Endothelial cell of umbilical vein (primary cell): ENCODE results near the gene CUZD1. TPM values are rescaled to one million over a fixed set of nuclear protein-coding genes. Genes with fewer than 3 reads are reported as not detected.

Source experiments
- BruUV-seq: library from RNA; stranded (reverse); fragments of 400-500 nt; replicated peaks from 2 replicates; lab custom pipeline; 2021; lab: Mats Ljungman, UMichigan
- CTCF ChIA-PET: fragments of 300-600, 350-600 bp; sonication (Branson Sonifier 250); formaldehyde crosslinking; loops from one replicate; lab custom pipeline; 2021; ENCODE audit warnings: antibody characterized with exemption, inconsistent platforms; lab: Charles Lee
- POLR2A ChIA-PET: fragments of 300-600, 350-600 bp; sonication (Branson Sonifier 250); formaldehyde crosslinking; loops from one replicate; lab custom pipeline; 2021; ENCODE audit warnings: antibody characterized with exemption, inconsistent platforms; lab: Charles Lee
- DNase-seq: peaks from one replicate; pipeline ENCODE4 v3.0.0-alpha.2; 2011; ENCODE audit warnings: low read depth, low spot score
- FAIRE-seq: peaks from 2 replicates; lab custom pipeline; 2011; peaks lifted over from hg19 to GRCh38; lab: Jason Lieb, UNC
- H2AFZ ChIP-seq: 2 replicates; pipeline ENCODE4 v1.6.0; 2012; ENCODE audit warnings: low read depth, low read length, control low read depth, inconsistent platforms
- H3K27ac ChIP-seq: 2 replicates; pipeline ENCODE4 v1.5.1; 2011; ENCODE audit warnings: low read depth, mild to moderate bottlenecking, control low read depth, low read length, moderate library complexity; ENCODE audit not compliant: insufficient read depth
- H3K27me3 ChIP-seq, 2 experiments: 2 replicates each; pipeline versions ENCODE4 v1.6.0 to v1.6.1; 2011; ENCODE audit warnings: low read length in 2 of 2, mixed read lengths in 1 of 2; ENCODE audit not compliant: control insufficient read depth in 2 of 2, insufficient read depth in 2 of 2
- H3K36me3 ChIP-seq, 2 experiments: 2 replicates in 1 of 2; 3 replicates in 1 of 2; pipeline ENCODE4 v1.5.1; 2011; ENCODE audit warnings: low read length in 2 of 2, mild to moderate bottlenecking in 1 of 2, moderate library complexity in 1 of 2; ENCODE audit not compliant: control insufficient read depth in 2 of 2, insufficient read depth in 2 of 2; ENCODE audit errors: extremely low read depth in 1 of 2
- H3K4me1 ChIP-seq: 3 replicates; pipeline ENCODE4 v1.5.1; 2011; ENCODE audit warnings: mild to moderate bottlenecking, low read length; ENCODE audit not compliant: control insufficient read depth, insufficient read depth; ENCODE audit errors: extremely low read depth
- H3K4me2 ChIP-seq: 2 replicates; pipeline ENCODE4 v1.6.1; 2011; ENCODE audit warnings: low read length, control low read depth, mixed read lengths; ENCODE audit not compliant: insufficient read depth
- H3K4me3 ChIP-seq, 3 experiments: fragments of 200-600 bp in 1 of 3; sonication (generic), shearing (Covaris generic) in 1 of 3; replicated peaks in 1 of 3; 2 replicates each; pipeline ENCODE4 v1.5.1; 2011 to 2016; ENCODE audit warnings: control low read depth in 3 of 3, low read length in 3 of 3, mild to moderate bottlenecking in 2 of 3, inconsistent platforms in 1 of 3, low read depth in 1 of 3, moderate library complexity in 1 of 3; ENCODE audit not compliant: insufficient read depth in 1 of 3
- H3K79me2 ChIP-seq: 2 replicates; pipeline ENCODE4 v1.6.0; 2012; ENCODE audit warnings: low read length, inconsistent platforms; ENCODE audit not compliant: control insufficient read depth, insufficient read depth
- H3K9ac ChIP-seq: replicated peaks from 2 replicates; pipeline ENCODE3; 2011; ENCODE audit warnings: low read length, control low read depth; ENCODE audit not compliant: insufficient read depth; ENCODE audit errors: extremely low read depth
- H3K9me1 ChIP-seq: replicated peaks from 3 replicates; pipeline ENCODE4 v1.6.0; 2011; ENCODE audit warnings: mild to moderate bottlenecking, low read length; ENCODE audit not compliant: control insufficient read depth, insufficient read depth; ENCODE audit errors: extremely low read depth
- H3K9me3 ChIP-seq: replicated peaks from 2 replicates; pipeline ENCODE4 v1.5.1; 2012; ENCODE audit warnings: low read length, inconsistent platforms; ENCODE audit not compliant: control insufficient read depth, insufficient read depth
- H4K20me1 ChIP-seq: replicated peaks from 2 replicates; pipeline ENCODE3; 2011; ENCODE audit warnings: mild to moderate bottlenecking, low read length; ENCODE audit not compliant: control insufficient read depth, insufficient read depth; ENCODE audit errors: extremely low read depth
- EZH2 ChIP-seq: IDR thresholded peaks from 2 replicates; pipeline ENCODE4 v1.6.1; 2012; ENCODE audit warnings: borderline replicate concordance, low read depth, mild to moderate bottlenecking, moderate library complexity, low read length, inconsistent platforms; ENCODE audit not compliant: severe bottlenecking
- FOS ChIP-seq: IDR thresholded peaks from 2 replicates; pipeline ENCODE4 v1.6.1; 2011; ENCODE audit warnings: mild to moderate bottlenecking, low read length, moderate library complexity, borderline replicate concordance; ENCODE audit not compliant: insufficient read depth
- GATA2 ChIP-seq: IDR thresholded peaks from 2 replicates; pipeline ENCODE4 v1.7.0; 2011; ENCODE audit warnings: low read depth, mild to moderate bottlenecking, moderate library complexity, mixed read lengths, low read length; ENCODE audit not compliant: insufficient read length, insufficient read depth
- JUN ChIP-seq: IDR thresholded peaks from 2 replicates; pipeline ENCODE4 v1.6.1; 2011; ENCODE audit warnings: borderline replicate concordance, low read depth; ENCODE audit not compliant: insufficient read length, insufficient read depth
- MYC ChIP-seq: IDR thresholded peaks from one replicate; pipeline ENCODE4 v1.6.1; 2011; ENCODE audit warnings: mild to moderate bottlenecking, low read depth, low read length
- POLR2A ChIP-seq: IDR thresholded peaks from 2 replicates; pipeline ENCODE4 v1.6.1; 2012; ENCODE audit warnings: low read depth, mild to moderate bottlenecking, control low read depth, low read length
- POLR2AphosphoS5 ChIP-seq: IDR thresholded peaks from 2 replicates; pipeline ENCODE4 v1.6.1; 2012; ENCODE audit warnings: low read depth, mild to moderate bottlenecking, control low read depth, low read length, moderate library complexity; ENCODE audit not compliant: insufficient read depth
- dilution Hi-C: fragments of 300-500 bp; cut with MboI; formaldehyde crosslinking; loops from one replicate; pipeline ENCODE4 v1.15.0; 2019; ENCODE audit warnings: low sequenced_read_pairs; ENCODE audit not compliant: extremely low pct_ligation_motif_present
- intact Hi-C: fragments of 100-400 bp; cut with micrococcal nuclease; formaldehyde crosslinking; loops from one replicate; pipeline ENCODE4 v1.10.0; 2022
- polyA plus RNA-seq, 4 experiments: library from polyadenylated mRNA; depleted of rRNA in 3 of 4; stranded (reverse) in 3 of 4; unstranded in 1 of 4; fragments of >200 nt; gene quantifications; 2 replicates each; pipeline versions ENCODE4 v1.2.1 to v1.2.3, GENCODE V29; 2011 to 2012; ENCODE audit warnings: missing spikeins in 1 of 4
- total RNA-seq: library from RNA; stranded (reverse); gene quantifications from 2 replicates; pipeline ENCODE4 v1.2.3, GENCODE V29; 2021
- TF ChIP-seq, protein P1 (sequence below), 2 donors: IDR thresholded peaks; 1 replicate in 1 of 2; 2 replicates in 1 of 2; pipeline ENCODE4 v1.5.1; 2011; ENCODE audit warnings: low read length in 2 of 2, mild to moderate bottlenecking in 2 of 2, moderate library complexity in 2 of 2, control low read depth in 1 of 2, inconsistent platforms in 1 of 2, low read depth in 1 of 2; ENCODE audit not compliant: insufficient read depth in 1 of 2; ENCODE audit errors: extremely low read depth in 1 of 2
- TF ChIP-seq, protein P2 (sequence below): IDR thresholded peaks from 2 replicates; pipeline ENCODE4 v1.6.1; 2011; ENCODE audit not compliant: insufficient read depth, insufficient read length

CUZD1 gene
- total and polyA plus RNA-seq, 2 donors (not counting 3 experiments of a cell fraction or from before 2014, with no cell fraction given), result 1.1 to 1.4 TPM

DNA sequence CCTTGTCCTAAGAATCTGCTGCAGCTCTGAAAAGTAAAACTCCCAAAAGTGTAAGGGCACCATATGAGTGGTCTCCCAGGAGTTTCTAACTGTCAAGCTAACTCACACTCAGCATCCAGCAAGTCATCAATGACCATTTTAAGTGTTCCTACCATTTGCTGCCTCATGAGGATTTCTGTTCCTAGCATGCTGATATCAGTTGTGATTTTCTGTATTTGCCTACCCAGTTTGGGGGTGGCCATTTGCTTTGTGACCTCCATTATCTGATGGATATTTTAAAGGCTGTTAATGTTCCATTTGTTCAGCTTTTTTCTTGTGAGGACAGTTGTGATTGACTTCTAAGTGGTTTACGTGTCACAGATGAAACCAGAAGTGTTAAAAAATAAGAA, 30.8 kb upstream of the CUZD1 start:
- H3K27me3 ChIP-seq, result no peaks in the 10 kb centered on the region
- peaks cover 26% of the 10 kb centered on the region for H3K4me1 ChIP-seq
- intact Hi-C loops (no loop called here), dilution Hi-C loops (no loop called here)
- H4K20me1 ChIP-seq, result no peaks in the 10 kb centered on the region
- no TSS peak for BruUV-seq
- no peak overlapping the region for H3K27ac ChIP-seq
- DNase-seq (no peak), FAIRE-seq (no peak)
- peaks cover 69% of the 10 kb centered on the region for H3K79me2 ChIP-seq
- peaks cover 0 to 3% of the 10 kb centered on the region in 2 experiments for H3K36me3 ChIP-seq
- no peaks in the 10 kb centered on the region for H3K9me1 ChIP-seq
- ChIA-PET CTCF (no interaction called here), POLR2A (no interaction called here)
- no peaks in the 10 kb centered on the region for H3K9me3 ChIP-seq
- no peak overlapping the region for H2AFZ ChIP-seq
- H3K4me2 ChIP-seq, result no peak overlapping the region
- no peak overlapping the region for H3K4me3 ChIP-seq
- no peak overlapping the region for H3K9ac ChIP-seq
- TF ChIP-seq, protein P1, sequence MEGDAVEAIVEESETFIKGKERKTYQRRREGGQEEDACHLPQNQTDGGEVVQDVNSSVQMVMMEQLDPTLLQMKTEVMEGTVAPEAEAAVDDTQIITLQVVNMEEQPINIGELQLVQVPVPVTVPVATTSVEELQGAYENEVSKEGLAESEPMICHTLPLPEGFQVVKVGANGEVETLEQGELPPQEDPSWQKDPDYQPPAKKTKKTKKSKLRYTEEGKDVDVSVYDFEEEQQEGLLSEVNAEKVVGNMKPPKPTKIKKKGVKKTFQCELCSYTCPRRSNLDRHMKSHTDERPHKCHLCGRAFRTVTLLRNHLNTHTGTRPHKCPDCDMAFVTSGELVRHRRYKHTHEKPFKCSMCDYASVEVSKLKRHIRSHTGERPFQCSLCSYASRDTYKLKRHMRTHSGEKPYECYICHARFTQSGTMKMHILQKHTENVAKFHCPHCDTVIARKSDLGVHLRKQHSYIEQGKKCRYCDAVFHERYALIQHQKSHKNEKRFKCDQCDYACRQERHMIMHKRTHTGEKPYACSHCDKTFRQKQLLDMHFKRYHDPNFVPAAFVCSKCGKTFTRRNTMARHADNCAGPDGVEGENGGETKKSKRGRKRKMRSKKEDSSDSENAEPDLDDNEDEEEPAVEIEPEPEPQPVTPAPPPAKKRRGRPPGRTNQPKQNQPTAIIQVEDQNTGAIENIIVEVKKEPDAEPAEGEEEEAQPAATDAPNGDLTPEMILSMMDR (IDR thresholded peaks at IDR 0.05; ENCODE audit: extremely low read depth in 1 of 2, insufficient read depth in 1 of 2, low read depth in 1 of 2, low read length in 2 of 2), result no peak
- TF ChIP-seq FOS (no peak), MYC (no peak), JUN (no peak), POLR2A (no peak), GATA2 (no peak), POLR2AphosphoS5 (no peak), EZH2 (no peak)
- TF ChIP-seq, protein P2, sequence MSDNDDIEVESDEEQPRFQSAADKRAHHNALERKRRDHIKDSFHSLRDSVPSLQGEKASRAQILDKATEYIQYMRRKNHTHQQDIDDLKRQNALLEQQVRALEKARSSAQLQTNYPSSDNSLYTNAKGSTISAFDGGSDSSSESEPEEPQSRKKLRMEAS, result no peak
